Measurements from ENCODE around the gene FLNA. TPM values are rescaled to one million over a fixed set of nuclear protein-coding genes. Genes with fewer than 3 reads are reported as not detected.

The FLNA gene
- total RNA-seq, 2 donors from 2014 or later = 230 to 308 TPM

DNA sequence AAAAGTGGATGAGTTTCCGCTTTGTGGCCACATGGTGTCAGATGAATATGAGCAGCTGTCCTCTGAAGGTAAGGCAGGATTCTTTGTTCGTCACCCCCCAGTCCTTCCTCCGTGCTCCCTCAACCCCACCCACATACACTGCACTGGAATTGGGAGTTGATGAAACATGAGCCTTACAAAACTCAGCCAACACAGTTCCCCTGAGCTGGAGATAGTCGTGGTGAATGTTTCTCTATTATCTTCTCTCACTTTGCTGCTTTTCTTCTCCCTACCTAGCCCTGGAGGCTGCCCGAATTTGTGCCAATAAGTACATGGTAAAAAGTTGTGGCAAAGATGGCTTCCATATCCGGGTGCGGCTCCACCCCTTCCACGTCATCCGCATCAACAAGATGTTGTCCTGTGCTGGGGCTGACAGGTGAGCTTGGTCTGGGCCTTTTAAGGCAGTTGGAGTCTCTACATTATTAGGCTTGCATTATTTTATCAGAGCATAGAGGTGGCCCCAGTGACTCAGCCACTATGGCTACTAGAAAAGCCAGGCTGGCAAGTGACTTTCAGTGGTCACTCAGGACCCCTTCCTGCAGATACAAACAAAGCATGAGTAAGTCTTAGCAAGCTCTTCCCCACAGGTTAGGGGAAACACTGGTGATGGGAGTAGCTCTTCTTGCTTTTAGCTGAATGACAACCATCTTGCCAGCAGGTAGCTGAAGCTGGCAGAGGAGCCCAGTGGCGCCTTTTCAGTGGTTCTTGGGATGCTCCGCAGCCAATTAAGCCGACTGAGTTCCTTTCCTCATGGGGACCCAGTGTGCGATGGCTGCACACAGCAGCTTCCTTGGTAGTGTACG lies 25.3 kb upstream of the FLNA start:
- 10 to 22% methylated on average over 4 to 9 of the region's 14 CpGs for WGBS, 2 donors
- Histone ChIP-seq H3K4me3 (peak overlapping the region in 1 of 2 donors; percentile 45), H3K4me1 (peaks cover 20% of the 10 kb centered on the region), H3K27me3 (no peaks in the 10 kb centered on the region), H3K36me3 (replicated peaks in 1 of 2; ENCODE audit: insufficient read depth in 1 of 2, low read depth in 2 of 2) (no peaks in the 10 kb centered on the region), H3K27ac (peak overlapping the region; percentile 32 to 99 (median 98)), H3K9me3 (no peaks in the 10 kb centered on the region)
- ATAC-seq = no peak
- peak in 1 of 3 donors; percentile 20 for TF ChIP-seq POLR2A (IDR thresholded peaks at IDR 0.05)
- TF ChIP-seq, protein P1, sequence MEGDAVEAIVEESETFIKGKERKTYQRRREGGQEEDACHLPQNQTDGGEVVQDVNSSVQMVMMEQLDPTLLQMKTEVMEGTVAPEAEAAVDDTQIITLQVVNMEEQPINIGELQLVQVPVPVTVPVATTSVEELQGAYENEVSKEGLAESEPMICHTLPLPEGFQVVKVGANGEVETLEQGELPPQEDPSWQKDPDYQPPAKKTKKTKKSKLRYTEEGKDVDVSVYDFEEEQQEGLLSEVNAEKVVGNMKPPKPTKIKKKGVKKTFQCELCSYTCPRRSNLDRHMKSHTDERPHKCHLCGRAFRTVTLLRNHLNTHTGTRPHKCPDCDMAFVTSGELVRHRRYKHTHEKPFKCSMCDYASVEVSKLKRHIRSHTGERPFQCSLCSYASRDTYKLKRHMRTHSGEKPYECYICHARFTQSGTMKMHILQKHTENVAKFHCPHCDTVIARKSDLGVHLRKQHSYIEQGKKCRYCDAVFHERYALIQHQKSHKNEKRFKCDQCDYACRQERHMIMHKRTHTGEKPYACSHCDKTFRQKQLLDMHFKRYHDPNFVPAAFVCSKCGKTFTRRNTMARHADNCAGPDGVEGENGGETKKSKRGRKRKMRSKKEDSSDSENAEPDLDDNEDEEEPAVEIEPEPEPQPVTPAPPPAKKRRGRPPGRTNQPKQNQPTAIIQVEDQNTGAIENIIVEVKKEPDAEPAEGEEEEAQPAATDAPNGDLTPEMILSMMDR (IDR thresholded peaks at IDR 0.05) = no peak
- DNase-seq = no peak
- intact Hi-C loops (cut with DNase I) = no loop called here

GRCh38 chrX:154398668-154399526 lies 24.5 kb upstream of the FLNA start:
- peak overlapping the region; percentile 17 to 45 for H3K4me3 ChIP-seq
- H3K27ac ChIP-seq = peak overlapping the region; percentile 79 to 99 (median 98)
- DNase-seq (peak; percentile 87 to 90 (median 87)), ATAC-seq (peak; percentile 47)
- no peaks in the 10 kb centered on the region for H3K36me3 ChIP-seq (replicated peaks in 1 of 2; ENCODE audit: insufficient read depth in 1 of 2, low read depth in 2 of 2)
- H3K4me1 ChIP-seq = peaks cover 20% of the 10 kb centered on the region
- H3K27me3 ChIP-seq = no peaks in the 10 kb centered on the region
- no peaks in the 10 kb centered on the region for H3K9me3 ChIP-seq
- TF ChIP-seq, protein P1 (IDR thresholded peaks at IDR 0.05) = peak; percentile 57 to 90 (median 82)
- TF ChIP-seq POLR2A (IDR thresholded peaks at IDR 0.05) = no peak
- 1 to 2% methylated on average over 14 to 48 of the region's 49 CpGs for WGBS, 2 donors
- intact Hi-C loops (cut with DNase I) = no loop called here

DNA sequence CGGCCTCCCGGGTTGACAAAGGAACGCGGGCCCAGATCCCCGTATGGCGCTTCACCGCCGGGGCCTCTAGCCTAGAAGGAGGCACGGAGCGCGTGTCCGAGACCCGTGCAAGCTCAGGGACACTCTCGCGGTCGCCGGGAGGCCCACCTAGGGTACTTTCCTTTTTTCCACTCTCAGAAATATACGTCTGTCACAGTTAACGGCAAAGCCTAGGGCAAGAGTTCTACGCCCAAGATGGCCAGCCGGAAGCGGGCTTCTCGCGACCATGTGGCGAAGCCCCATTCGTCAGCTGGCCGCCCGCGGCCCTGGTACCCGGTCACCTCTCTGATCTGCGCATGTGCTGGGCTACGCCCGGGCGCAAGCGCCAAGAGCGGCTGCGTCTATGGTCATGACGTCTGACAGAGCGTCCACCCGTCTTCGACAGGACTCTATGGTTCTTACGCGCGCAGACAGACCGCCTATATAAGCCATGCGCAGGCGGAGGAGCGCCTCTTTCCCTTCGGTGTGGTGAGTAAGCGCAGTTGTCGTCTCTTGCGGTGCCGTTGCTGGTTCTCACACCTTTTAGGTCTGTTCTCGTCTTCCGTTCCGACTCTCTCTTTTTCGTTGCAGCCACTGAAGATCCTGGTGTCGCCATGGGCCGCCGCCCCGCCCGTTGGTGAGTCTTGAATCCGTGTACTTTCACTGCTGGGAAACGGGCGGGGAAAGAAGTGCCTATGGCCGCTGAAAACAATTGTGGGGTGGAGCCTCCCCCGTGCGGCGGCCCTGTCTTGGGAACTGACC lies 23.6 kb upstream of the FLNA start, which contains the start of gene RPL10:
Gene RPL10, plus strand, starts transcription at position 490 of the 780 bp plus-strand sequence. Its CDS starts 143 bp downstream, at position 633.
- Histone ChIP-seq H3K27ac (peak within 1 kb of the TSS; percentile 89 to 99 (median 98)), H3K4me3 (peak within 1 kb of the TSS; percentile 17 to 45), H3K36me3 (replicated peaks in 1 of 2; ENCODE audit: insufficient read depth in 1 of 2, low read depth in 2 of 2) (no peaks in the 10 kb centered on the region), H3K27me3 (no peaks in the 10 kb centered on the region), H3K9me3 (no peaks in the 10 kb centered on the region), H3K4me1 (peaks cover 20% of the 10 kb centered on the region)
- 0 to 1% methylated on average over 11 to 49 of the region's 69 CpGs for WGBS, 2 donors
- ATAC-seq (peak; percentile 88), DNase-seq (peak; percentile 94 to 97 (median 96))
- intact Hi-C loops (cut with DNase I) = no loop called here
- TF ChIP-seq POLR2A (IDR thresholded peaks at IDR 0.05) = peak; percentile 86 to 99 (median 99)
- TF ChIP-seq, protein P1 (IDR thresholded peaks at IDR 0.05) = no peak
